Nephron (organoid): ENCODE results near the gene NOMO2.
A peak's percentile ranks its signal among the peaks of the same experiment; 100 is the strongest.
"Not testable (repeated sequence)": the region's sequence is repeated elsewhere in the genome, so short reads cannot be mapped to it uniquely, and the experiment has no call there.

ENCODE experiments used
- H3K27ac Mint-ChIP-seq, 3 experiments: 2 replicates each; pipeline ENCODE4 v1.8.0; 2020; ENCODE audit warnings: mixed read lengths in 3 of 3, mild to moderate bottlenecking in 2 of 3, moderate library complexity in 1 of 3
- H3K27me3 Mint-ChIP-seq: 2 replicates; pipeline ENCODE4 v1.8.0; 2021; ENCODE audit warnings: low read depth, mild to moderate bottlenecking, moderate library complexity, mixed read lengths
- H3K36me3 Mint-ChIP-seq: 2 replicates; pipeline ENCODE4 v1.8.0; 2020; ENCODE audit warnings: low read depth, mixed read lengths
- H3K4me1 Mint-ChIP-seq: 2 replicates; pipeline ENCODE4 v1.8.0; 2020; ENCODE audit warnings: mixed read lengths
- H3K4me3 Mint-ChIP-seq, 3 experiments: 2 replicates each; pipeline ENCODE4 v1.8.0; 2020; ENCODE audit warnings: mild to moderate bottlenecking in 3 of 3, mixed read lengths in 3 of 3, moderate library complexity in 2 of 3
- H3K9me3 Mint-ChIP-seq: 2 replicates; pipeline ENCODE4 v1.8.0; 2020; ENCODE audit warnings: mixed read lengths
- CTCF ChIP-seq, 3 experiments: fragments of 200-600 bp; sonication (generic); IDR thresholded peaks; one replicate each; pipeline ENCODE4 v1.5.0; 2021; ENCODE audit warnings: antibody characterized with exemption in 3 of 3; ENCODE audit not compliant: unreplicated experiment in 3 of 3

The NOMO2 gene

DNA sequence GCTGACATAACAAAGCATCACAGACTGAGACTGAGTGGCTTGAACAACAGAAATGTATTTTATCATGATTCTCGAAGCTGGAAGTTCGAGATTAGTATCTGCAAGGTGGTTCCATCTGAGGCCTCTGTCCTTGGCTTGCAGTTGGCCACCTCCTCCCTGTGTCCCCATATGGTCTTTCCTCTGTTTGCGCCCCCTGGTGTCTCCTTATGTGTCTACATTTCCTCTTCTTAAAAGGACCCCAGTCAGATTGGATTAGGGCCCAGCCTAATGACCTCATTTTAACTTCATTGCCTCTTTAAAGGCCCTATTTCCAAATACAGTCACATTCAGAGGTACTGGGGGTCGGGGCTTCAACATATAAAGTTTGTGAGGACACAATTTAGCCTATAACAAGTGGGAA, 30.0 kb upstream of the NOMO2 start:
- TF ChIP-seq CTCF (IDR thresholded peaks at IDR 0.05; ENCODE audit: unreplicated experiment in 3 of 3) = peak in 1 of 3 experiments; percentile 15
- H3K4me1 Mint-ChIP-seq, H3K27me3 Mint-ChIP-seq, H3K9me3 Mint-ChIP-seq, H3K36me3 Mint-ChIP-seq, H3K4me3 Mint-ChIP-seq, H3K27ac Mint-ChIP-seq: not testable (repeated sequence)

DNA sequence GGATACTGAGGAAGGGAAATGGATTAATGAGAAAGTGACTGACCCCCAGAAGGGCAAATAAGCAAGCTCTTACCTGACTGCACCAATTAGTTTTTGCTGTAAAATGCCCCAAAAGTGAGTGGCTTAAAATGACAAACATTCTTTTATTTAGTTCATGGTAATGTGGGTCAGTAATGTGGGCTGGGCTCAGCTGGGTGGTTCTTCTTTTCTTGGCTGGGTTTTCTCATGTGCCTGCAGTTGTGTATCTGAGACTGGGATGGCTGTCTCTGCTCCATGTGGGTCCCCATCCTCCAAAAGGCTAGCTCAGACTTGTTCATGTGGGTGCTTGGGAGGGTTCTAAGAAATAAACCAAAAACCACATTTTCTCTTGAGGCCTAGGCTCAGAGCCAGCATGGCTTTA, 29.5 kb upstream of the NOMO2 start:
- not testable (repeated sequence) for H3K4me3 Mint-ChIP-seq, H3K4me1 Mint-ChIP-seq, H3K9me3 Mint-ChIP-seq, H3K27ac Mint-ChIP-seq, H3K36me3 Mint-ChIP-seq, H3K27me3 Mint-ChIP-seq

- not testable (repeated sequence) for H3K36me3 Mint-ChIP-seq
Measured at GRCh38 chr16:18589806-18590205, 27.9 kb upstream of the NOMO2 start.

DNA sequence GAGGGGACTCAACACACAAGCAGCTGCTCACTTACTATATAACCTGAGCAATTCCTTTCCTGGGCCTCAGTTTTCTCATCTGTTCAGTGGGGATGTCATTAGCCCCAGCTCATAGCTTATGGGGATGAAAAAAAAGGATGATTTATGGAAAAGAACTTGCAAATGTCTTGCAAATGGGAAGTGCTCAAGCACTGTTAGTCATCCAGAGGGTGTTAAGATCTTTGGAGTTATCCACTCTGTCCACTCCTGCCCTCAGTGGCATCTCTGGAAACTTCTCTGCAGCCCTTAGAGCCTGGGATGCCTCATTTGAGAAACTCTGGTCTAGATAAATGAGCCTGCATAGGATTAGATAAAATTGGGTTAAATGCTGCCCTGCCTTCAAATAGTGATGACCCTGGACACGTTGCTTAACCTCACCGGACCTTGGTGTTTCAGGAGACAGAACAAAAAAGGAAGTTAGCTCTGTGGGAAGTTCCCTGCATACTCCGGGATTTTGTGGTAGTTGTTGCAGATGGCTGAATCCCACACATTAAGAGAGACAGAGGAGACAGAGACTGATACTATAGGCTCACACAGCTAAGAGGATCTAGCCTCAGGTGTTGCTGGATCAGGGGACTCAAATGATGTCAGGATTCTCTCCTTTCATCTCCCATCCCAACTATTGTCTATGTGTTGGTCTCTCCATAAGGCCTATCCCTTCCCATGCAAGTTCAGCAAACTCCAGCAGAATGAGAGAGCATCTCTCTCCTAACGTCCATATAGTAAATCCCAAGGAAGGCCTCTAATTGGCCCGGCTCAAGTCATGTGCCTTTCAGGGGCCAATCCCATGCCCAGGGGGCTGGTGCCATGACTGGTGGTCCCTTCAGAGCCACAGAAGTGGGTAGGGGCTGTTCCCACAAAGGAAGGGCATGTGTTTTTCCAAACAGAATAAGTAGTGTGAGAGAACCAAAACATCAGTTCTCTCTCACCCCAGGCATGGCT, 25.0 kb upstream of the NOMO2 start:
- not testable (repeated sequence) for H3K27ac Mint-ChIP-seq, H3K36me3 Mint-ChIP-seq, H3K9me3 Mint-ChIP-seq, H3K4me1 Mint-ChIP-seq, H3K4me3 Mint-ChIP-seq, H3K27me3 Mint-ChIP-seq

More at GRCh38 chr16:18589806-18590205, 27.9 kb upstream of the NOMO2 start:
- not testable (repeated sequence) for H3K27me3 Mint-ChIP-seq, H3K4me1 Mint-ChIP-seq, H3K4me3 Mint-ChIP-seq, H3K9me3 Mint-ChIP-seq, H3K27ac Mint-ChIP-seq

DNA sequence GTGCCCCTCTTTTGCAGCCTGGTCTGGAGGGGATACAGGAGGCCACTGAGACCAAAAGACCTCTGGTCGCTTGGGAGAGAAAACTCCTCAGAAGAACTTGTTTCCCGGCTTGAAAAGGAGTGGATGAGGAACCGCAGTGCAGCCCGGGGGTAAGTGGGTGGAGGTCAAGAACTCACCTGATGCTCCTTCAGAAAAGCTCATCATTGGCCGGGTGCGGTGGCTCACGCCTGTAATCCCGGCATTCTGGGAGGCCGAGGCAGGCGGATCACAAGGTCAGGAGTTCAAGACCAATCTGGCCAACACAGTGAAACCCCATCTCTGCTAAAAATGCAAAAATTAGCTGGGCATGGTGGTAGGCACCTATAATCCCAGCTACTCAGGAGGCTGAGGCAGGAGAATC, 23.9 kb upstream of the NOMO2 start:
- not testable (repeated sequence) for H3K4me1 Mint-ChIP-seq, H3K36me3 Mint-ChIP-seq, H3K4me3 Mint-ChIP-seq, H3K27me3 Mint-ChIP-seq, H3K9me3 Mint-ChIP-seq, H3K27ac Mint-ChIP-seq

DNA sequence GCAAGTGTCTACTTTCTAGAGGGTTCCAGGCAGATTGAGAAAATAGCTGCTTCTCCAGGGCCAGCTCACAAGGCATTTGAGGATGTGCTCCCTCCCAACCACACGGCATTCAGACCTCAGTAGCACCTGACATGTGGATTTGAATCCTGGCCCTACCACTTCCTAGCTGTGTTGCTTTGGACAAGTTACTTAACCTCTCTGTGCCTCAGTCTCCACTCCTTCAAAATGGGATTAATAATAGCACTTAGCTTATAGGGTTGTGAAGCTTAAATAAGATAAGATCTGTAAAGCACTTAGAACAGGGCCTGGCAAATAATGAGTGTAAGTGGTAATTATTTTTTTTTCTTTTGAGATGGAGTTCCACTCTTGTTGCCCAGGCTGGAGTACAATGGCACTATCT, 21.0 kb upstream of the NOMO2 start:
- H3K27ac Mint-ChIP-seq = no peak overlapping the region
- H3K4me1 Mint-ChIP-seq = no peaks in the 10 kb centered on the region
- TF ChIP-seq CTCF (IDR thresholded peaks at IDR 0.05; ENCODE audit: unreplicated experiment in 3 of 3) = no peak
- H3K27me3 Mint-ChIP-seq = no peaks in the 10 kb centered on the region
- no peaks in the 10 kb centered on the region for H3K9me3 Mint-ChIP-seq
- no peak overlapping the region for H3K4me3 Mint-ChIP-seq
- H3K36me3 Mint-ChIP-seq = no peaks in the 10 kb centered on the region

GRCh38 chr16:18580396-18580795, 18.5 kb upstream of the NOMO2 start:
- H3K27me3 Mint-ChIP-seq, H3K36me3 Mint-ChIP-seq, H3K4me3 Mint-ChIP-seq, H3K27ac Mint-ChIP-seq, H3K4me1 Mint-ChIP-seq, H3K9me3 Mint-ChIP-seq: not testable (repeated sequence)

DNA sequence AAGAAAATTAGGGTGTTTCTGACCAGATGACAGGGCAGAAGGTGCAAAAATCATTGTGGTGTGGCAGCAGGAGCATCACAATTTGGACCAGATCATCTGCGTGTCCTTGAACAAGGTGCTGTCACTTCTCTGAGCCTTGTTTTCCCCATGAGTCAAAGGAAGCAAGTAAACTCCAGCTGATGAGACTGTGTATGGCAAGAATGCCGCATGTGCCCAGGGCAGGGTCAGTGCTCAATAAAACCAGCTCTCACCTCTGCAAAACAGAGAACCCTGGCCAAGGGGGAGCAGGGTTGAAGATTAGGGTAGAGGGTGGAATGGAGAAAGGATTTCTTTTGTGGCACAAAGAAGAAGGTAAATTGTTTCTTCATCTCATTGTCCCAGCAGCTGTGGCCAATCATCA, 17.4 kb upstream of the NOMO2 start:
- not testable (repeated sequence) for H3K4me3 Mint-ChIP-seq, H3K27ac Mint-ChIP-seq, H3K36me3 Mint-ChIP-seq

DNA sequence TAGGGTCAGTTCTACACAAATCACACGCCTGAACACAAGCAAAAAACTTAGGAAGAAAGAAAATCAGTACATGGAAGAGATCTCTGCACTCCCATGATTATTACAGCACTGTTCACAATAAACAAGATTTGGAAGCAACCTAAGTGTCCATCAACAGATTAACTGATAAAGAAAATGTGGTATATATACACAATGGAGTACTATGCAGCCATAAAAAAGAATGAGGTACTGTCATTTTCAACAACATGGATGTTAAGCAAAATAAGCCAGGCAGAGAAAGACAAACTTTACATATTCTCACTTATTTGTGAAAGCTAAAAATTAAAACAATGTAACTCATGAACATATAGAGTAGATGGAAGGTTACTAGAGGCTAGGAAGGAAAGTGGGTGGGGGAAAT, 16.0 kb upstream of the NOMO2 start:
- not testable (repeated sequence) for H3K4me1 Mint-ChIP-seq, H3K36me3 Mint-ChIP-seq, H3K4me3 Mint-ChIP-seq

More for the DNA sequence above, 17.4 kb upstream of the NOMO2 start:
- H3K9me3 Mint-ChIP-seq, H3K4me1 Mint-ChIP-seq, H3K27me3 Mint-ChIP-seq: not testable (repeated sequence)

DNA sequence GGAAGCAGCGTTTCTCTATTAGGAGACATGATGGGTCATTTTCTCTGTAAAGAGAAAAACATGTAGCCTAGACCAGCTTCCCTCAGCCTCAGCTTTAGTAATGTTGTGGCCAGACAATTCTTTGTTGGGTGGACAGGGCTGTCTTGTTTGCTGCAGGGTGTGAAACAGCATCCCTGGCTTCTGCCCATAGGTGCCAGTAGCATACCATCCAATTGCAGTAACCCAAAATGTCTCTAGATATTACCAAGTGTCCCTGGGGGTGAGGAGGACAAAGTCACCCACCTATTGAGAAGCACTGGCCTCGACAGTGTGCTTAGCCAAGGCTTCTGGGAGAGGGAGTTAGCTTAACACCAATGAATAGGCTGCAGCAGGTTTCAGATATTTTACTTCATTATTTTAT, 14.0 kb upstream of the NOMO2 start:
- not testable (repeated sequence) for H3K4me1 Mint-ChIP-seq, H3K9me3 Mint-ChIP-seq

More for the DNA sequence above, 16.0 kb upstream of the NOMO2 start:
- H3K27me3 Mint-ChIP-seq, H3K9me3 Mint-ChIP-seq, H3K27ac Mint-ChIP-seq: not testable (repeated sequence)

DNA sequence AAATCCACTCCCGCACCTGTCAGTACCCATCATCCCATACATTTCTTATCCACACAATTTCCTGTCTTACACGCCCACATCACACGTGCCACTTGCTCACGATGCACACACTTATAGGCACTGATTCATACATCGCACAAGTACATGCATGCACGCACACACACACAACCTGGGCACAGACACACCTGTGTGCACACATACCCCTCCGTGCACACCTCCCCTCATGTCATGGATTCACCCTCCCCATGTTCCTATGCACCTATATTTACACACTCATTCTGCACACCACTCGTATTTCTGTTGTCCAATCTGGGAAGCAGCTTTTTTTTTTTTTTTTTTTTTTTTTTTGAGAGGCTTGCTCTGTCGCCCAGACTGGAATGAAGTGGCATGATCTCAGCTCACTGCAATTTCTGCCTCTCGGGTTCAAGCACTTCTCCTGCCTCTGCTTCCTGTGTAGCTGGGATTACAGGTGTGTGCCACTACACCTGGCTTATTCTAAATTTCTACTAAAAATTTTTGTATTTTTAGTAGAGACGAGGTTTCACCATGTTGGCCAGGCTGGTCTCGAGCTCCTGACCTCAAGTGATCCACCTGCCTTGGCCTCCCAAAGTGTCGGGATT, 13.5 kb upstream of the NOMO2 start:
- not testable (repeated sequence) for H3K27me3 Mint-ChIP-seq, H3K36me3 Mint-ChIP-seq, H3K4me1 Mint-ChIP-seq, H3K4me3 Mint-ChIP-seq, H3K27ac Mint-ChIP-seq, H3K9me3 Mint-ChIP-seq

More for the DNA sequence above, 14.0 kb upstream of the NOMO2 start:
- H3K27me3 Mint-ChIP-seq, H3K4me3 Mint-ChIP-seq, H3K27ac Mint-ChIP-seq, H3K36me3 Mint-ChIP-seq: not testable (repeated sequence)

DNA sequence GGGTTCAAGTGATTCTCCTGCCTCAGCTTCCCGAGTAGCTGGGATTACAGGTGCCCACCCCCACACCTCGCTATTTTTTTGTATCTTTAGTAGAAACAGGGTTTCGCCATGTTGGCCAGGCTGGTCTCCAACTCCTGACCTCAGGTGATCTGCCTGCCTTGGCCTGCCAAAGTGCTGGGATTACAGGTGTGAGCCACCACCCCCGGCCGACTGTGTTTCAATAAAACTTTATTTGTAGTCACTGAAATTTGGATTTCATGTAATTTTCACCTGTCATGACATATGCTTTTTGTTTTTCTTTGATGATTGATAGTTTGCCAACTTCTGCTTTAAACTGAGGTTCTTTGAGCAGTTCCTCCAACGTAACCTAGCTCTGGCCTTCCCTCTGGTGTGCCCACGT, 12.0 kb upstream of the NOMO2 start:
- not testable (repeated sequence) for H3K36me3 Mint-ChIP-seq, H3K27me3 Mint-ChIP-seq, H3K27ac Mint-ChIP-seq

DNA sequence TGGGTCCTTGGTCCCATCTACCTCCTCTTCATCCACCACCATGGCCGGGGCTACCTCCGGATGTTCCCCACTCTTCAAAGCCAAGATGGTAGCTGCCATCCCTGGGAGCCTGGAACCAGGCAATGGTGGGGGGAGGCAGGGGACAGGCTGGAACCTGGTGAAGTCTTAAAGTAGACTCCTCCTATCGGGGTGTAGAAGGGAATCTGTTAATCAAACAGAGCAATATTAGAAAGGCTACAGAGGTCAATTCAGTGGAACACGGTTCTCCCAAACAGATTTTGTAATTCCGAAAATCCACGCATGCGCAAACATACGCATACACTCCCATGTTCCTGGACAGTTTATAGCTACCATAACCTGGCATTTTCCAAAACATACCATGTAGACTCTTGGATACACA, 11.1 kb upstream of the NOMO2 start:
- not testable (repeated sequence) for H3K4me3 Mint-ChIP-seq, H3K27ac Mint-ChIP-seq, H3K27me3 Mint-ChIP-seq, H3K4me1 Mint-ChIP-seq, H3K9me3 Mint-ChIP-seq, H3K36me3 Mint-ChIP-seq

More for the DNA sequence above, 12.0 kb upstream of the NOMO2 start:
- not testable (repeated sequence) for H3K4me1 Mint-ChIP-seq, H3K4me3 Mint-ChIP-seq, H3K9me3 Mint-ChIP-seq
